HCT116 (cell line): ENCODE measurements around the gene FN3K. TPM values are rescaled to one million over a fixed set of nuclear protein-coding genes. Genes with fewer than 3 reads are reported as not detected.

Source experiments
- ATAC-seq: fragments of 200-7000 bp; cut with Tn5 transposase; 2 replicates; pipeline ENCODE4 v1.9.1; 2020; ENCODE audit warnings: mild to moderate bottlenecking, moderate library complexity
- BruUV-seq: library from RNA; stranded (reverse); fragments of 400-500 nt; replicated peaks from 2 replicates; lab custom pipeline; 2021; lab: Mats Ljungman, UMichigan
- CTCF ChIA-PET: fragments of 300-600 bp; sonication (Branson Sonifier 250); formaldehyde crosslinking; loops from one replicate; lab custom pipeline; 2021; ENCODE audit warnings: antibody characterized with exemption; lab: Charles Lee
- POLR2A ChIA-PET: fragments of 300-600, 350-600 bp; sonication (Branson Sonifier 250); formaldehyde crosslinking; loops from one replicate; lab custom pipeline; 2021; ENCODE audit warnings: antibody characterized with exemption; lab: Charles Lee
- RAD21 ChIA-PET, 2 experiments: fragments of 300-600 bp; sonication (Branson Sonifier 250); formaldehyde crosslinking; loops; one replicate each; lab custom pipeline; 2023; ENCODE audit warnings: low total read pairs in 2 of 2; ENCODE audit not compliant: uncharacterized antibody in 2 of 2, unreplicated experiment in 2 of 2, low non-redundant PET in 1 of 2; lab: Charles Lee
- DNase-seq: peaks from one replicate; pipeline ENCODE4 v3.0.0-alpha.2; 2010; ENCODE audit warnings: low read depth, low spot score
- H2AFZ ChIP-seq: fragments of 200-600 bp; shearing (Covaris generic), sonication (generic); 2 replicates; pipeline ENCODE4 v1.6.1; 2017; ENCODE audit warnings: low read depth, mixed run types, mixed read lengths, antibody characterized with exemption, low read length; ENCODE audit not compliant: poor library complexity, severe bottlenecking
- H3K27ac ChIP-seq: 2 replicates; pipeline ENCODE4 v1.5.1; 2012; ENCODE audit warnings: low read depth, low read length
- H3K27me3 ChIP-seq: fragments of 200-600 bp; sonication (generic); 2 replicates; pipeline ENCODE4 v1.6.1; 2016; ENCODE audit warnings: mixed run types, low read length, mixed read lengths; ENCODE audit not compliant: insufficient read depth
- H3K36me3 ChIP-seq, 2 experiments: fragments of 200-500 bp in 1 of 2; fragments of 200-600 bp in 1 of 2; sonication (Bioruptor generic) in 1 of 2; sonication (generic) in 1 of 2; 2 replicates each; pipeline versions ENCODE4 v1.5.1 to v1.6.1; 2014 to 2016; ENCODE audit warnings: low read length in 2 of 2, inconsistent platforms in 1 of 2, mixed read lengths in 1 of 2, mixed run types in 1 of 2; ENCODE audit not compliant: insufficient read depth in 2 of 2, control insufficient read depth in 1 of 2
- H3K4me1 ChIP-seq, 2 experiments: fragments of 200-600 bp in 1 of 2; sonication (generic) in 1 of 2; 2 replicates each; pipeline versions ENCODE4 v1.5.1 to v1.6.1; 2012 to 2017; ENCODE audit warnings: low read length in 2 of 2, inconsistent platforms in 1 of 2, mild to moderate bottlenecking in 1 of 2, mixed read lengths in 1 of 2, mixed run types in 1 of 2, moderate library complexity in 1 of 2; ENCODE audit not compliant: insufficient read depth in 2 of 2, control insufficient read depth in 1 of 2
- H3K4me2 ChIP-seq: fragments of 200-600 bp; sonication (generic); 2 replicates; pipeline ENCODE4 v1.6.1; 2017; ENCODE audit warnings: mixed run types, low read length, mixed read lengths
- H3K4me3 ChIP-seq, 2 experiments: fragments of 200-600 bp in 1 of 2; sonication (generic) in 1 of 2; replicated peaks in 1 of 2; 2 replicates each; pipeline ENCODE4 v1.5.1; 2011 to 2016; ENCODE audit warnings: low read length in 2 of 2, control low read depth in 1 of 2, low read depth in 1 of 2, mild to moderate bottlenecking in 1 of 2, mixed read lengths in 1 of 2, mixed run types in 1 of 2
- H3K79me2 ChIP-seq: fragments of 200-600 bp; sonication (generic); 2 replicates; pipeline ENCODE4 v1.6.1; 2017; ENCODE audit warnings: mild to moderate bottlenecking, mixed run types, low read length, moderate library complexity, mixed read lengths; ENCODE audit not compliant: insufficient read depth
- H3K9ac ChIP-seq: fragments of 200-600 bp; sonication (generic); 2 replicates; pipeline ENCODE4 v1.6.1; 2016; ENCODE audit warnings: low read length, mixed read lengths
- H3K9me2 ChIP-seq: fragments of 200-600 bp; sonication (generic), shearing (Covaris generic); 2 replicates; pipeline ENCODE4 v1.6.1; 2017; ENCODE audit warnings: mixed run types, mild to moderate bottlenecking, moderate library complexity; ENCODE audit not compliant: insufficient read depth
- H3K9me3 ChIP-seq, 2 experiments: fragments of 200-500 bp in 1 of 2; fragments of 200-600 bp in 1 of 2; sonication (Bioruptor generic) in 1 of 2; sonication (generic) in 1 of 2; 2 replicates each; pipeline ENCODE4 v1.6.1; 2014 to 2017; ENCODE audit warnings: low read length in 2 of 2, mixed read lengths in 2 of 2, inconsistent platforms in 1 of 2, low read depth in 1 of 2, mild to moderate bottlenecking in 1 of 2, mixed run types in 1 of 2, moderate library complexity in 1 of 2; ENCODE audit not compliant: control insufficient read depth in 1 of 2, insufficient read depth in 1 of 2
- H4K20me1 ChIP-seq: fragments of 200-600 bp; sonication (generic), shearing (Covaris generic); 2 replicates; pipeline ENCODE4 v1.6.1; 2017; ENCODE audit warnings: mixed run types, mild to moderate bottlenecking, moderate library complexity; ENCODE audit not compliant: insufficient read depth
- ATF3 ChIP-seq: IDR thresholded peaks from 2 replicates; pipeline ENCODE4 v1.6.1; 2012
- CBX3 ChIP-seq: IDR thresholded peaks from 2 replicates; pipeline ENCODE4 v1.6.1; 2012; ENCODE audit warnings: low read depth
- EGR1 ChIP-seq: IDR thresholded peaks from 2 replicates; pipeline ENCODE4 v1.6.1; 2012; ENCODE audit warnings: low read depth
- FOSL1 ChIP-seq: IDR thresholded peaks from 2 replicates; pipeline ENCODE4 v1.6.1; 2012; ENCODE audit warnings: low read depth
- JUND ChIP-seq: IDR thresholded peaks from 2 replicates; pipeline ENCODE4 v1.6.1; 2012
- MAX ChIP-seq: IDR thresholded peaks from 2 replicates; pipeline ENCODE4 v1.6.1; 2012
- RAD21 ChIP-seq: IDR thresholded peaks from 2 replicates; pipeline ENCODE4 v1.6.1; 2012; ENCODE audit warnings: low read depth, mild to moderate bottlenecking
- SRF ChIP-seq: IDR thresholded peaks from 2 replicates; pipeline ENCODE4 v1.6.1; 2012; ENCODE audit warnings: low read depth
- TCF7L2 ChIP-seq: IDR thresholded peaks from 2 replicates; pipeline ENCODE4 v1.7.0; 2011; ENCODE audit warnings: borderline replicate concordance, inconsistent platforms; ENCODE audit not compliant: insufficient read depth, insufficient read length; ENCODE audit errors: extremely low read depth
- intact Hi-C: fragments of 100-400 bp; cut with micrococcal nuclease; formaldehyde crosslinking; loops from 2 replicates; pipeline ENCODE4 v1.10.0; 2022
- total RNA-seq: library from RNA; stranded (reverse); gene quantifications from one replicate; pipeline ENCODE4 v1.2.1, GENCODE V29; 2021; ENCODE audit not compliant: unreplicated experiment

FN3K gene
- total RNA-seq, 1 experiment from 2014 or later = 9.9 TPM

- no peaks in the 10 kb centered on the region for H3K9me2 ChIP-seq
- TF ChIP-seq FOSL1 = no peak
- no peak for TF ChIP-seq TCF7L2
- TF ChIP-seq SRF = no peak
- TF ChIP-seq MAX = no peak
- TF ChIP-seq EGR1 = no peak
- TF ChIP-seq JUND = no peak
- peak; percentile 36; the same call in 1 of the 2 replicates for TF ChIP-seq CBX3
- TF ChIP-seq RAD21 = no peak
- no peak for TF ChIP-seq ATF3
- intact Hi-C loops = no loop called here
- ATAC-seq (no peak), DNase-seq (no peak)
- no peak overlapping the region for H3K4me3 ChIP-seq
- ChIA-PET POLR2A (interaction anchor here (0.9 kb wide), 1 partner anchor 25 kb away, joined by 3 read pairs; the partner anchor contains the start of gene FN3KRP), CTCF (no interaction called here), RAD21 (no interaction called here)
- no peaks in the 10 kb centered on the region for H3K4me1 ChIP-seq
- no peak overlapping the region for H3K27ac ChIP-seq
- H3K9me3 ChIP-seq = peaks cover 17 to 24% of the 10 kb centered on the region in 2 experiments; a peak in 3 of 4 replicates
- no TSS peak for BruUV-seq
- H3K79me2 ChIP-seq = no peaks in the 10 kb centered on the region
- H2AFZ ChIP-seq = no peak overlapping the region
- H3K27me3 ChIP-seq = no peaks in the 10 kb centered on the region
- no peak overlapping the region for H3K4me2 ChIP-seq
- no peak overlapping the region for H3K9ac ChIP-seq
- peaks cover 0 to 5% of the 10 kb centered on the region in 2 experiments; a peak in 1 of 4 replicates for H3K36me3 ChIP-seq
- H4K20me1 ChIP-seq = no peaks in the 10 kb centered on the region
Measured at GRCh38 chr17:82740906-82741759, 5.7 kb downstream of the FN3K start.
